GM18951 (cell line): Measurements from ENCODE around the gene DBP.
"Not testable (repeated sequence)": the region's sequence is repeated elsewhere in the genome, so short reads cannot be mapped to it uniquely, and the experiment has no call there.

Source experiments
- POLR2A ChIP-seq: IDR thresholded peaks from 4 replicates; pipeline ENCODE4 v1.6.1; 2011; ENCODE audit warnings: mild to moderate bottlenecking; ENCODE audit not compliant: insufficient read length, insufficient read depth; ENCODE audit errors: extremely low read depth
- in situ Hi-C: fragments of 300-500 bp; cut with MboI; formaldehyde crosslinking; loops from one replicate; pipeline ENCODE4 v1.12.0; 2022; ENCODE audit warnings: low sequenced_read_pairs, mixed read lengths, inconsistent platforms; ENCODE audit not compliant: unreplicated experiment

Gene DBP

DNA sequence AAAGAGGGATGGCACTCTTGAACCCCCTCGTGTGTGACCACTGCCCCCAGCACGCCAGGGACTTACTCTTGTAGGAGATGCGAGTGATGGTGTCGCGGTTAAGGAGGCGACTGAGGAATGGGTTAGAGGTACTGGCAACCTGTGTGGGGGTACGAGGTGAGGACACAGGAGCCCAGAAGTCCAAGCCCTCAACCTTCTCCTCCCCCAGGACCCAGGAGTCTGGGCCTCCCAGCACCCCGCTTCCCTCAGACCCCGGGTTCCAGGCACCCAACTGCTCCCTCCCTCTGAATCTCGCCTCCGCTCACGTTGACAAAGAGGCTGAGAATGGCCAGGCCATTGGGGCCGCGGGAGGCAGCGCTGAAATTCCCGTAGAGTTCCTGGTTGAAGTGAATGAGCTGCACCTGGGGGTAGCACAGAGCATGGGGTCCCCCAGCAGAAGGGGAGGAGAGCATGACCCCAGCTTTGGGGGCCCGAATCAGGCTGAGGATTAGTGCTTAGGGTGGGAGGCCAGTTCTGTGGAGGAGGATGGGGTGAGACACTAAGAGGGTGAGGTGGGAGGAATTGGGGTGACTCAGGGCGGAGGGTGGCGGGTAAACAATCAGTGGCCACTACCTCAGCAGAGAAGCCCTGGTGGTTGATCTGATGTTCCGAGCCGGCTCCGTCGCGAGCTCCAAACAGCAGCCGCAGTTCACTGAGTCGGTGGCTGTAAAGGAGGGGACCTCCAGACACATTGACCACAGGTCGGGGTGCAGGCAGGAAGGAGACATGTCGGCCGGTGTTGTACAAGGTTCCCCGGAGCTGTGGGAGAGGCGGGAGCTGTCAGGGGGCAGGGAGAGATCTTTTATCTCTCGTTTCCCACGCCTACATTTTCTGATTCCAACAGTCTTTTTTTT lies 2.5 kb upstream of the DBP start:
- TF ChIP-seq POLR2A = no peak
- in situ Hi-C loops = no loop called here

DNA sequence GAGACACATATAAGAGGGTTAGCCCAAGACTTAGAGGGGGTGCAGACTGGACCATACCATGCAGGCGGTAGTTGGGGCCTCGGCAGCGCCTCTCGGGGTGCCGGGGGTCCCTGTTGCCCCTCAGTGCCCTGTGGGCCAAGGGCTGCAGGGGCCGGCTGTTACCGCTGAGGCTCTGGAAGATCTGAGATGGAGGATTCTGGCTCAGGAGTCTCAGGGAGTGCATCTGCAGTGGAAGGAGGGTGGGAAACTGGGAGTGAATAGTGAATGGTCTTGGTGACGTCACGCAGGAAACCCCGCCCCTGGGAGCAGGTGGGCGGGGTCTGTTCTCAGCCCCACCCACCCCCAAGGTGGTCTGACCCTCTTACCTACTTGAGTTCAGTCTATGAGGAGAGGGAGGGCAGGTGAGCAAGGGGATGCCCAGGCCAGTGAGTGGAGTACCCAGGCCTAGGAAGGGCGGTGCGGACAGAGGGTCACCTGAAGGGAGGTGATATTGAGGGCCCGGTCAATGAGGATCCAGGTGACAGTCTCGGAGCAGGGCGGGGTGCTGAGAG lies 1.7 kb upstream of the DBP start:
- TF ChIP-seq POLR2A = no peak
- in situ Hi-C loops = no loop called here

DNA sequence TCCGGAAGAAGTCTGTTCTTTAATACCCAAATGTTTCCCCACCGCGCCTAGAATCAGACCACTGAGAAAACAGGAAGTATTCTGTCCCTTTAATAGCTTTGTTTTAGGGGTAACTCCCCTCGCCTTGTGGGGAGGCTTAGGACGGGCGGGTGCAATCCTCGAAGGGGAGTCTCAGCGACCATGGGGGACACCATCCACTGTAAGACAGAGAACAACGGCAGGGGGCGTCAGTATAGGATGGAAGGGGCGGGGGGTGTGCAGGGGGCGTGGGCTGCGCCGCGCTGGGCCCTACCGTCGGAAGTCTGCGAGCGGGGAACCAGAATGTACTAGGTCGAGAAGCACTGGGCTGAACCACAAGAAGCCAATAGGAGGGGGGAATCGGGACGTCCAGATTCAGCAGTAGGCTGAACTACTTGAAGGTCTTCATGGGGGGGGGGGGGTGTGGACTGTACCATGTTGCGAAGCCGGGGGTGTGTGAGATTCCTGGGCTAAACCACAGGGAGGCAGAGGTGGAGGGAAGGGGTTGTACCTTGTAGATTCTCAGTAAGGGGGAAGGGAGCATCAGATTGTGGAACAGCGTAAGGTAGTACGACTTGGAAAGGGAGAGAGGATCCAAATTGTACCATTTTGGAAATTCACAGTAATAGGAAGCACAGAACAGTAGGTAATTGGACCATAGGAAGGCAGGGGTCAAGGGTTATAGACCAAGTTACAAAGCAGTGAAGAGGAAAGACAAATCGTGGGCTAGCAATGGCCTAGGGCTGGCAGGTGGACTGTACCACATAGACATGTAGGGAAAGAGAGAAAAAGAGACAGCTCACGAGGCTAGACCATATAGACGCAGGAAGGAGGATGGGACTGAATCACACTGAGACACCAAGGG lies 1.0 kb upstream of the DBP start:
- in situ Hi-C loops = no loop called here
- TF ChIP-seq POLR2A = peak; percentile 39

DNA sequence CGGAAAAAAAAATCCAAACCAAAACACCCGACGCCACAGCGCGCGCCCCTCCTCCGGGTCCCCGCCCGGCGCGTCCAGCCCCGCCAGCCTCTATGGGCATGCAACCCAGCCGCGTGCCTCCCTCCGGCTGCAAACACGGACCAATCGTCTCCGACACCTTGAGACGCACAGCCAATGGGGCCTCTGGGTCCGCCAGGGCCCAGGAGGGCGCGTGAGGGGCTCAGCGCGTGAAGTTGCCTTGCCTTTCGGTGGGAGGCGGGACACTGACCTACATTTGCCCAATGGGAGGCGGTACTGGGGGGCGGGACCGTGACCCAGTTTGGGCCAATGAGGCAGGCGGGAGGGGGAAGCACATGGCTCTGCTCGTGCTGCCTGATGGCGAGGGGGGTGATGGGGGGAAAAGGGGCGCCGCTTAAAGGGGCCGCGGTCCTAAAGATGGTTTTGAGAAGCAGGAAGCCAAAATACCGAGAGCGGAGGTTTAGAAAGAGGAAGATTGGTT lies 319 bp upstream of the DBP start:
- TF ChIP-seq POLR2A = no peak
- in situ Hi-C loops = no loop called here

DNA sequence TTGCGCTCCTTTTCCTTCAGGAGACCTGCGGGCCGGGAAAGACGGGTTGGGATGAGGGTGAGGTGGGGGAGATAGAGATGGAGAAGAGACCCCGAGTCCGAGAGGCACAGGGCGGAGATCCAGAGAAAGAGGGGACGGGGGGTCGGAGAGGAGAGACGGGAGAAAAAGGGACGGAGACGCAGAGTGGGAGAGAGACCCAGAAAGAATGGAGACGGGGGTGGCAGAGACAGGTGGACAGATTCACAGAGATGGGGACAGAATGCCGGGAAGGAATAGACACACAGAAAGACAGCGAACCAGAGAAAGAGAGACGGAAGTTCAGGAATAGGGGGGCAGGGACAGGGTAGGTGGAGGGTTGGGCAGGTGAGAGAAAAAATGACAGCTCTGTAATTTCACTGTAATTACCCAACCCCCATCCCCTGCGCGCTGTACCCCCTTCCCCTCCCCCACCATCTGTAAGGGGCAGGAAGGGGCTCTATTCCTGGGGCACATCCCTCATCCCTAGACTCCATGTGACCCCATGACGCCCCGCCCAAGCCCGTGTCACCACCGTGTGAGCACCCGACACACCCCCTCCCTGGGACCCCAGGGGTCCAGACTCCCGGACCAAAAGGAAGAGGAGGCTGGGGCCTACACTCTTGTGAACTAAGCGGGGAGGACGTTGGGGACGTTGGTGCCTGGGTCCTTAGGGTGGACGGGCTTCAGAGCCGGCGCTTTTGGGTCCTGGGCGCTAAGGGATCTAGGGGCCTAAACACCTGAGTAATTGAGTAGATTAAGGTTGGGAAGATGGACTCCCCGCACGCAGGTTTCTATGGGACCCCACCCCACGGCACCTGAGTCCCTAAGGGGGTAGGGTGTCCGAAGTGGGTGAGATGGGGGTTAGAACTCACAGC lies 967 bp downstream of the DBP start:
- in situ Hi-C loops = no loop called here
- TF ChIP-seq POLR2A = no peak

DNA sequence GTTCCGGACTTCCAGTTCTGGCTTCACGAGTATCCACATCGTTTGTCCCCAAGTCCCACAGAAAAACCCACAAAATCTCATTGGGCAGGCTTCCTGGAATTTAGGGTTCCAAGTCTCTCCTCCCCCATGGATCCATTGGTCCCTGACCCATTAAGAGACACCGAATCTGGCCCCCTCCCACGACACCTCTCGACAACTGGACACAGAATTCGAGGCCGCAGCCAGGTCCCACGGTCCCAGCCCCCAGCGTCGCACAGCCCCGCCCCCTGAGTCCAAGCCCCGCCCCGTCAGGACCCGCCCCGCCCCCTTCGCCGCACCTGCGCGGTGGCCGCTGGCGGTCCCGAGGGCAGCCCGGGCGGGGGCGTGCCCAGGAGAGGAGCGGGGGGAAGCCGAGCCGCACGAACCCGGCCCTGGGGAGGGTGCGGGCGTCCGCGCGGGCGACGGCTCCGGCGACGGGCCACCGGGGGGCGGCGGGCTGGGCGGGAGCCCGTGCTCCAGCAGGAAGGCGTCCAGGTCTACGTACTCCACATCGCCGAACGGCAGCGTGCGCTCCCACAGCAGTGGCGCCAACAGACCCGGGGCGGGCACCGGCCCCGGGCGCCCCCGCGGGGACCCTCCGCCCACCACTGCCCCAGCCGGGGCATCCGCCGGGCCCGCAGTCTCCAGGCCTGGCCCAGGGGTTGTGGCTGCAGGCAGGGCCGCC lies 1.8 kb downstream of the DBP start:
- in situ Hi-C loops = no loop called here
- peak; percentile 47 for TF ChIP-seq POLR2A

DNA sequence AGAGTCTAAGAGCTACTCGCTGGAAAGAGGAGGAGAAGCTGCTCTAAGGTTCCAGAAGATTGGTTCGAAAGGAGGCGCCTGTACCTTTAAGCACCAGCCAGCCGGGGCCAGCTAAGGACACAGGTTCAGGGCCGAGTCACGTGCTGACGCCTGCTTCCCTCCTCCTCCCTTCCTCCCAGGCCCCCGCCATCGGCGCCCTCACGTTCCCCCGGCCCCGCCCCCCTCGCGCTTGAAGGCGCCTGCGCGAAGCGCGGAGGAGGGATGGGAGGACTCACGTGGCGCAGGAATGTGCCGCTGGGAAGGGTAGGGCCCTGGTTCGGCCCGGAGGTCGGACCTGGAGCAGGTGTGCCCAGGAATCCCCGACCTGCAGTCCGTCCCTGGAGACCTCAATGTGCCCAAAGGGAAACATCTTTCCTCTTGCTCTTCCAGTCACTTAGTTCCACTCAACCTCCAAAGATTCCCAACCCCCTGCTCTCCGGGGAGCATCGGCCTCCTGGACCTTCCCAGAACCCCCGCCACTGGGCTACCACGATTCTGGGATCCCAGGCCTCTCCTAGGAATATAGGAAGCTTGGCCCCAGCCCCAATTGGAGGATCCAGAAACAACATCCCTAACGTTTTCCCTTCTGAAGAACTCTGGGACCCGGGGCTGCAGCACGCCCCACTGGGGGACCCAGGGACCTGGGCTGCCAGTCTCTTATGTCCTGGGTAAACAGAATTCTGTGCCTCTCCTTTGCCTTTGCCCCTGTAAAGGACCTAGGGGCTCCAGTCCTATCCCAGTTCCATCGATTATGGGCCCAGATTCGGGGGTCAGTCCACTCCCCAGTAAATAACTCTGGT lies 2.5 kb downstream of the DBP start:
- TF ChIP-seq POLR2A = peak; percentile 60
- in situ Hi-C loops = no loop called here

DNA sequence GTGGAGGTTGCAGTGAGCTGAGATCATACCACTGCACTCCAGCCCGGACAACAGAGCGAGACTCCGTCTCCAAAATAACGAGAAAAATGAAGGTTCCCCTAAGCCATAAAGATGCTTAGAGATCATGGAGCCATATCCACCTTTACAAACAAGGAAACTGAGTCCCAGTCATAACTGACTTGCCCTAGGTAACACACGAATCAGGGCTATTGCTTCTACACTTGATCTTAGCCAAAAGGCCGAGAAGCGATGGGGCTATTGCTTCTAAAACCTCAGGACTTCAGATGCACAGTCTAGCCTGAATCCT lies 3.2 kb downstream of the DBP start:
- in situ Hi-C loops = no loop called here
- no peak for TF ChIP-seq POLR2A

DNA sequence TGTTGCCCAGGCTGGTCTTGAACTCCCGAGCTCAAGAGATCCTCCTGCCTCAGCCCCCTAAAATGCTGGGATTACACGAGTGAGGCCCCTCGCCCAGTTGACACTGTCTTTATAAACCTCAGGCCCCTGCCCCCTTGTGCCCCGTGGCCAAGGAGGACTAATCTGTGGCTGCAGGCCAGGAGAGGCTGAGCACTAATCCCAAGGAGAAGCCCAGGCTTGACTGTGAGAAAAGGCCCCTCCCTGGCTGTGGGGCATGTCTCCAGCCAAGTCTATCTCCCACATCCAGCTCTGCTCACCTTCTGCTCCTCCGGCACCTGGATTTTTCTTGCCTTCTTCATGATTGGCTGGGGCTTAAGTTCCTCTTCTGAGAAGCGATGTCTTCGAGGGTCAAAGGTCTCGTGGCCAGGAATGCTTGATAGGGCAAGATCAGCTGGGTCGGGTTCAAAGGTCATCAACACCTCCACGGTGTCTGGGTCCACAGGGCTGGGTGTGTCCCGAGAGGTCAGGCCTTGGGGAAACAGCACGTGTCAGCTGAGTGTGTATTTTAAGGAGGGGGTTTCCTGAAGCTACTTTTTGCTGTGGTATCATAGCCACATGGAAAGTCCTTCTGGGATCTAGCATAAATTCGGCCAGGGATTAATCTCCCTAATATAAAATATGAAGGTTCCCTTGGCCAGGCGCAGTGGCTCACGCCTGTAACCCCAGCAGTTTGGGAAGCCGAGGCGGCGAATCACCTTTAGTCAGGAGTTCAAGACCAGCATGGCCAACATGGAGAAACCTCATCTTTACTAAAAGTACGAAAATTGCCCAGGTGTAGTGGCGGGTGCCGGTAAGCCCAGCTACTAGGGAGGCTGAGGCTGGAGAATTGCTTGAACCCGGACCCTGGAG lies 3.8 kb downstream of the DBP start:
- in situ Hi-C loops = no loop called here
- no peak for TF ChIP-seq POLR2A

DNA sequence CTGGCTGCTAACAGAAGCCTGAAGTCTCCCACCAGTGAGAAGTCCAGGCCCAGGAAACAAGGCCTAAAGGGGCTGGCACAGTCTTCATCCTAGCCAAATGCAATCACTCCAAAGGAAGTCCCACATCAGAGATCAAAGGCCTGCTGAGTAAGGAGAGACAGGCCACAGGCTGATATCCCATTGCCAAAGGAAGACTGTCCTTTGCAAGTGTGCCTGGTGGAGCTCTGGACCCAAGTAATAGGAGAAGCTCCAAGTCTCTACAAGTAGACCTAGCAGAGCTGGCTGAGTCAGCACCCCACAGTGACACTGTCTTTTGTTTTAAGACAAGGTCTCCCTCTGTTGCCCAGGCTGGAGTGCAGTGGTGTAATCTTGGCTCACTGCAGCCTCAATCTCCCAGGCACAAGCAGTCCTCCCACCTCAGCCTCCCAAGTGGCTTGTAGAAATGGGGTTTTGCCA lies 4.5 kb downstream of the DBP start:
- TF ChIP-seq POLR2A = no peak
- in situ Hi-C loops = no loop called here

DNA sequence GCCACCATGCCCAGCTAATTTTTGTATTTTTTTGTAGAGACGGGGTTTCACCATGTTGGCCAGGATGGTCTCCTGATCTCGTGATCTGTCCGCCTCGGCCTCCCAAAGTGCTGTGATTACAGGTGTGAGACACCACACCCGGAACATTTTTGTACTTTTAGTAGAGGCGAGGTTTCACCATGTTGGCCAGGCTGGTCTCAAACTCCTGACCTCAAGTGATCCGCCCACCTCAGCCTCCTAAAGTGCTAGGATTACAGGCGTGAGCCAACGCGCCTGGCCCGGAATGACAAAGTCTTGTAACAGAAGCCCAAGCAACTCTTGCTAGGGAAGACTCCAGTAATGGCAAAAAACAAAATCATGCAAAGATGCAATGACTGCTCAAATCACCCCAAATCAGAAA lies 4.9 kb downstream of the DBP start:
- in situ Hi-C loops = not testable (repeated sequence)

DNA sequence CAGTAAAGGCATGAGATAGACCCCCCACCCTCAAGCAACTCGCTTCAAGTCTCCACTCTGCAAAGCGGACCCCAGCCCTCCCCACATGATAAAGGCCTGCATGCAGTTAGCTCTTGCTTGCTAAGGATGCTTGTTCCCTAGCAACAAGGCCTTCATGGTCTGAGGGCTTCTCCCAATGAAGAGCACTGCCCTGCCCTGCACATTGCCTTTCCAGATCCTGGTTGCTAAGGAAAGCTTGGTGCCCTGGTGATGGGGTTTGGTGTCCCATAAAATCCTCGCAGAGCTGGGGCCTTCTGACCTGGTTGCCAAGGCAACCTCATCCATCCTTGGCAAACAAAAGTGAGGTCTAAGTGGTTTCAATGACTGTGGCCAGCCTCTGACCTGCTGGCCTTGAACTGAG lies 6.0 kb downstream of the DBP start:
- in situ Hi-C loops = no loop called here
- no peak for TF ChIP-seq POLR2A
